Measurements from ENCODE around the gene HTR2A.
A peak's percentile ranks its signal among the peaks of the same experiment; 100 is the strongest.

Gene HTR2A

DNA sequence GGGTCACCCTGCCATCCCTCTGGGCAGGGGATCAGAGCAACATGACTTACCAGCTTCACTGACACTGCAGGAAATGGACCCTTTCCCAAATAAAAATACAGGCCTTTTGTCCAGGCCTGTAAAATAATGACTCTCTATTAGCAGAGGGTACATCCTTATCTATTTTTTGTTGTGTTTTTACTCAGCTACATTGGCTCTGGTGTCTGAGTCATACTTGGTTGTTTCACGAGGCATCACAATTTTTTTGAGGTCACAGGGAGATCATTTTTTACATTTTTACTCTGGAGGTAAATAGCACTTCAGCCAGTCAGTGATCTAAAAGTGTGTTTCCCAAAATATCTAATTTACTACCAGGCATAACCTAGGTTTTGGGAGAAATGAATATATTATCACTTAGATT, 6.9 kb upstream of the HTR2A start:
- Histone ChIP-seq H3K27me3 (ENCODE audit: insufficient read depth, low read length) (no peaks in the 10 kb centered on the region), H3K27ac (ENCODE audit: low read depth, low read length) (no peak overlapping the region), H3K4me3 (ENCODE audit: low read depth, low read length) (no peak overlapping the region), H3K79me2 (ENCODE audit: control insufficient read depth, insufficient read depth, low read length, unreplicated experiment) (no peaks in the 10 kb centered on the region), H3K4me1 (ENCODE audit: control insufficient read depth, insufficient read depth, low read length, unreplicated experiment) (peaks cover 11% of the 10 kb centered on the region), H2AFZ (ENCODE audit: low read length, unreplicated experiment) (peak overlapping the region; percentile 8), H3K36me3 (ENCODE audit: insufficient read depth, low read length) (no peaks in the 10 kb centered on the region)

DNA sequence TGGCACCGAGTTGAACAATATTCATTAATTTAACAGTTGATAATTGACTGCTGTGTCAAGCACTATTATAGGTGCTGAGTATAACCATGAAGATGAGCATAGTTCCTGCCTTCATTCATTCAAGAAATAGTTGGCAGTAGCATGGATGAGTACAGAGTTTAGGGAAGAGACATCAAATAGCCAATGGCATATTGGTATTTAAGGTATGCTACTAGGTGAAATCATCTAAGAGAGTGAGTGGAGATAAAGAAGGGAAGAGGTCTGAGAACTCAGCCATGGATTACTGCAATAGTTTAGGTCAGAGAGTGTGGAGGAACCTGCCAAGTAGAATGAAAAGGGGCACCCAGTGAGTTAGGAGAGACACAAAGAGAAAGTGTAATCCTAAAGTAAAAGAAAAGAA, 4.9 kb upstream of the HTR2A start:
- Histone ChIP-seq H3K36me3 (ENCODE audit: insufficient read depth, low read length) (no peaks in the 10 kb centered on the region), H3K27ac (ENCODE audit: low read depth, low read length) (no peak overlapping the region), H3K4me3 (ENCODE audit: low read depth, low read length) (no peak overlapping the region)

GRCh38 chr13:46899801-46900200, 2.9 kb upstream of the HTR2A start:
- Histone ChIP-seq H3K4me1 (ENCODE audit: control insufficient read depth, insufficient read depth, low read length, unreplicated experiment) (peaks cover 11% of the 10 kb centered on the region), H3K36me3 (ENCODE audit: insufficient read depth, low read length) (no peaks in the 10 kb centered on the region), H3K79me2 (ENCODE audit: control insufficient read depth, insufficient read depth, low read length, unreplicated experiment) (no peaks in the 10 kb centered on the region), H2AFZ (ENCODE audit: low read length, unreplicated experiment) (no peak overlapping the region), H3K27ac (ENCODE audit: low read depth, low read length) (no peak overlapping the region), H3K4me3 (ENCODE audit: low read depth, low read length) (no peak overlapping the region), H3K27me3 (ENCODE audit: insufficient read depth, low read length) (no peaks in the 10 kb centered on the region)

More for the DNA sequence above, 4.9 kb upstream of the HTR2A start:
- H3K79me2 ChIP-seq (ENCODE audit: control insufficient read depth, insufficient read depth, low read length, unreplicated experiment) = no peaks in the 10 kb centered on the region
- peaks cover 11% of the 10 kb centered on the region for H3K4me1 ChIP-seq (ENCODE audit: control insufficient read depth, insufficient read depth, low read length, unreplicated experiment)
- H3K27me3 ChIP-seq (ENCODE audit: insufficient read depth, low read length) = no peaks in the 10 kb centered on the region
- H2AFZ ChIP-seq (ENCODE audit: low read length, unreplicated experiment) = no peak overlapping the region

DNA sequence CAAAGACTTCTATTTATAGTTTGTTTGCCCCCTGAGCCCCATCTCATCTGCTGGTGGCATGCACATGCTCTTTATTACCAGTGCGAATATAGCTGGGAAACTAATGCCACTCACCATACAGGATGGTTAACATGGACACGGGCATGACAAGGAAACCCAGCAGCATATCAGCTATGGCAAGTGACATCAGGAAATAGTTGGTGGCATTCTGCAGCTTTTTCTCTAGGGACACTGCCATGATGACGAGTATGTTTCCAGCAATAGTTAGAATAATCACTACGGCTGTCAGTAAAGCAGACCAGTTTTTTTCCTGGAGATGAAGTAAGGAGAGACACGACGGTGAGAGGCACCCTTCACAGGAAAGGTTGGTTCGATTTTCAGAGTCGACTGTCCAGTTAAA, 1.5 kb downstream of the HTR2A start:
- Histone ChIP-seq H2AFZ (ENCODE audit: low read length, unreplicated experiment) (no peak overlapping the region), H3K4me1 (ENCODE audit: control insufficient read depth, insufficient read depth, low read length, unreplicated experiment) (peaks cover 8% of the 10 kb centered on the region), H3K27me3 (ENCODE audit: insufficient read depth, low read length) (peaks cover 3% of the 10 kb centered on the region), H3K79me2 (ENCODE audit: control insufficient read depth, insufficient read depth, low read length, unreplicated experiment) (no peaks in the 10 kb centered on the region), H3K27ac (ENCODE audit: low read depth, low read length) (no peak overlapping the region), H3K36me3 (ENCODE audit: insufficient read depth, low read length) (no peaks in the 10 kb centered on the region), H3K4me3 (ENCODE audit: low read depth, low read length) (no peak overlapping the region)

GRCh38 chr13:46894568-46894967, 2.3 kb downstream of the HTR2A start:
- H3K27ac ChIP-seq (ENCODE audit: low read depth, low read length) = no peak overlapping the region
- peaks cover 3% of the 10 kb centered on the region for H3K27me3 ChIP-seq (ENCODE audit: insufficient read depth, low read length)
- H3K4me1 ChIP-seq (ENCODE audit: control insufficient read depth, insufficient read depth, low read length, unreplicated experiment) = peaks cover 8% of the 10 kb centered on the region
- H3K36me3 ChIP-seq (ENCODE audit: insufficient read depth, low read length) = no peaks in the 10 kb centered on the region
- H3K79me2 ChIP-seq (ENCODE audit: control insufficient read depth, insufficient read depth, low read length, unreplicated experiment) = no peaks in the 10 kb centered on the region
- peak overlapping the region; percentile 55 for H2AFZ ChIP-seq (ENCODE audit: low read length, unreplicated experiment)
- H3K4me3 ChIP-seq (ENCODE audit: low read depth, low read length) = peak overlapping the region; percentile 93

GRCh38 chr13:46893798-46894560, 2.9 kb downstream of the HTR2A start:
- peak overlapping the region; percentile 92 for H2AFZ ChIP-seq (ENCODE audit: low read length, unreplicated experiment)
- no peak overlapping the region for H3K27ac ChIP-seq (ENCODE audit: low read depth, low read length)
- peaks cover 8% of the 10 kb centered on the region for H3K4me1 ChIP-seq (ENCODE audit: control insufficient read depth, insufficient read depth, low read length, unreplicated experiment)
- H3K36me3 ChIP-seq (ENCODE audit: insufficient read depth, low read length) = no peaks in the 10 kb centered on the region
- peak overlapping the region; percentile 93 for H3K4me3 ChIP-seq (ENCODE audit: low read depth, low read length)
- H3K79me2 ChIP-seq (ENCODE audit: control insufficient read depth, insufficient read depth, low read length, unreplicated experiment) = no peaks in the 10 kb centered on the region
- H3K27me3 ChIP-seq (ENCODE audit: insufficient read depth, low read length) = peaks cover 3% of the 10 kb centered on the region

GRCh38 chr13:46893221-46893740, 3.6 kb downstream of the HTR2A start:
- Histone ChIP-seq H3K79me2 (ENCODE audit: control insufficient read depth, insufficient read depth, low read length, unreplicated experiment) (no peaks in the 10 kb centered on the region), H3K4me3 (ENCODE audit: low read depth, low read length) (peak overlapping the region; percentile 93), H2AFZ (ENCODE audit: low read length, unreplicated experiment) (peak overlapping the region; percentile 92), H3K36me3 (ENCODE audit: insufficient read depth, low read length) (no peaks in the 10 kb centered on the region), H3K27ac (ENCODE audit: low read depth, low read length) (no peak overlapping the region), H3K27me3 (ENCODE audit: insufficient read depth, low read length) (peaks cover 3% of the 10 kb centered on the region), H3K4me1 (ENCODE audit: control insufficient read depth, insufficient read depth, low read length, unreplicated experiment) (peaks cover 8% of the 10 kb centered on the region)

- Histone ChIP-seq H3K27ac (ENCODE audit: low read depth, low read length) (no peak overlapping the region), H3K4me3 (ENCODE audit: low read depth, low read length) (no peak overlapping the region)
Measured at GRCh38 chr13:46885018-46885417, 11.8 kb downstream of the HTR2A start.

DNA sequence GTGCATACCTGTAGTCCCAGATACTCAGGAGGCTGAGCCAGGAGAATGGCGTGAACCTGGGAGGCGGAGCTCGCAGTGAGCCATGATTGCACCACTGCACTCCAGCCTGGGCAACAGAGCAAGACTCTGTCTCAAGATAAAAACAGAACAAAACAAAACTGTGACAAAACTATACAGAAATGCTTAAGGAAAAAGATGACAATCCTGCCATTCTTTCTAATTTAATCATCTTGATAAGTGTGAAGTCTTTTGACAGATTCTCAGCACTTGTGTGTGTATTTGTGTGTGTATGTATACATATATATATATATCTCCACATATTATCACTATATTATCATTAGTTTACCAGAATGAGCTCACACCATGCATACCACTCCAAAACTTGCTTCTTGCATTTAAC, 12.3 kb downstream of the HTR2A start:
- no peaks in the 10 kb centered on the region for H3K4me1 ChIP-seq (ENCODE audit: control insufficient read depth, insufficient read depth, low read length, unreplicated experiment)
- H3K36me3 ChIP-seq (ENCODE audit: insufficient read depth, low read length) = no peaks in the 10 kb centered on the region
- H3K79me2 ChIP-seq (ENCODE audit: control insufficient read depth, insufficient read depth, low read length, unreplicated experiment) = no peaks in the 10 kb centered on the region
- H3K4me3 ChIP-seq (ENCODE audit: low read depth, low read length) = no peak overlapping the region
- H3K27me3 ChIP-seq (ENCODE audit: insufficient read depth, low read length) = peaks cover 6% of the 10 kb centered on the region
- H3K27ac ChIP-seq (ENCODE audit: low read depth, low read length) = no peak overlapping the region
- no peak overlapping the region for H2AFZ ChIP-seq (ENCODE audit: low read length, unreplicated experiment)

More at GRCh38 chr13:46885018-46885417, 11.8 kb downstream of the HTR2A start:
- Histone ChIP-seq H3K79me2 (ENCODE audit: control insufficient read depth, insufficient read depth, low read length, unreplicated experiment) (no peaks in the 10 kb centered on the region), H3K36me3 (ENCODE audit: insufficient read depth, low read length) (no peaks in the 10 kb centered on the region), H3K4me1 (ENCODE audit: control insufficient read depth, insufficient read depth, low read length, unreplicated experiment) (no peaks in the 10 kb centered on the region), H3K27me3 (ENCODE audit: insufficient read depth, low read length) (peaks cover 2% of the 10 kb centered on the region), H2AFZ (ENCODE audit: low read length, unreplicated experiment) (no peak overlapping the region)

DNA sequence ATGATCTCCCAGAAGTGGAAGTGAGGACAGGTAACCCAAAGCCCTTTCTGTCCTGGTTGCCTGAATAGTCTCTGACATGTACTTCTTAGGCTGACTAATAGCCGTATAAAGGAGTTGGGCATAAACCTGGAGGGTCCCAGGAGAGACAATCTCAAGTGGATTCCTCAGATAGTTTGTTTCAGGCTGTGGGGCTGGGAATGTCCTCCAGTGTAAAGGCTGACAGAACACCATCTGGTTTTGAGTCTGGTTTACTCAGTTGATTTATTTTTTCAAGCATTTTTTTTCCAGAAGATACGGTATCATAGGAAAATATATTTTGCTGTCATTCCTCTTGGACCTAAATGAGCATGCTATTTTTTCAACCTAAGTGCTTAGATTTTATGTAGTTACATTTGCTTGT, 15.2 kb downstream of the HTR2A start:
- H3K4me1 ChIP-seq (ENCODE audit: control insufficient read depth, insufficient read depth, low read length, unreplicated experiment) = no peaks in the 10 kb centered on the region
- H3K27me3 ChIP-seq (ENCODE audit: insufficient read depth, low read length) = peaks cover 23% of the 10 kb centered on the region
- no peaks in the 10 kb centered on the region for H3K79me2 ChIP-seq (ENCODE audit: control insufficient read depth, insufficient read depth, low read length, unreplicated experiment)
- H3K27ac ChIP-seq (ENCODE audit: low read depth, low read length) = no peak overlapping the region
- H2AFZ ChIP-seq (ENCODE audit: low read length, unreplicated experiment) = no peak overlapping the region
- no peaks in the 10 kb centered on the region for H3K36me3 ChIP-seq (ENCODE audit: insufficient read depth, low read length)
- no peak overlapping the region for H3K4me3 ChIP-seq (ENCODE audit: low read depth, low read length)

DNA sequence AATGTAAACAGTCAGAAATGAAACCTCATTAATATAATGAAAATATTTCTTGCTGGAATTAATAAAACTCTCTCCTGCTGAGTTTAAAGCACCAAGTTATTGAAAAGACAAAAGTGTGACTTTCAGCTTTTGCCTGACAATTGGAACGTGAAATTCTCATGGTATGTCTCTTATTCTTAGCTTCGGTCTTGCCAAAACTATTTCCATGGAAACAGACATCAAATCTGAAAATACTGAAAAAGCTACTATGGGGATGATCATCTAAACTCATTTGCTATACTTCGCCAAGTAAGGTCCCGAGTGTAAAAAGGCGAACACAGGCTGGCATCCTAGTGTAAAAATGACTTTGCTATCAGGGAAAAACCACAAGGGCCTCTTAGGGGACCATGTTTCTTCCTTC, 22.8 kb downstream of the HTR2A start:
- Histone ChIP-seq H3K27me3 (ENCODE audit: insufficient read depth, low read length) (peaks cover 12% of the 10 kb centered on the region), H3K4me1 (ENCODE audit: control insufficient read depth, insufficient read depth, low read length, unreplicated experiment) (no peaks in the 10 kb centered on the region), H3K4me3 (ENCODE audit: low read depth, low read length) (no peak overlapping the region), H2AFZ (ENCODE audit: low read length, unreplicated experiment) (no peak overlapping the region), H3K79me2 (ENCODE audit: control insufficient read depth, insufficient read depth, low read length, unreplicated experiment) (no peaks in the 10 kb centered on the region), H3K27ac (ENCODE audit: low read depth, low read length) (no peak overlapping the region), H3K36me3 (ENCODE audit: insufficient read depth, low read length) (no peaks in the 10 kb centered on the region)

All from ACC112 (cell line).